NCI-H774 (cell line): ENCODE results near the gene LINGO3.
"Not testable (repeated sequence)": the region's sequence is repeated elsewhere in the genome, so short reads cannot be mapped to it uniquely, and the experiment has no call there.

Source experiments
- DNase-seq: peaks from one replicate; lab custom pipeline; 2025; lab: John Stamatoyannopoulos, UW

LINGO3 gene

GRCh38 chr19:2308114-2308556 lies at the start of gene LINGO3:
Gene LINGO3 (minus strand): TSS chr19:2308154. CDS start chr19:2291776, 16,378 bp downstream.
- DNase-seq: peak; percentile 6

DNA sequence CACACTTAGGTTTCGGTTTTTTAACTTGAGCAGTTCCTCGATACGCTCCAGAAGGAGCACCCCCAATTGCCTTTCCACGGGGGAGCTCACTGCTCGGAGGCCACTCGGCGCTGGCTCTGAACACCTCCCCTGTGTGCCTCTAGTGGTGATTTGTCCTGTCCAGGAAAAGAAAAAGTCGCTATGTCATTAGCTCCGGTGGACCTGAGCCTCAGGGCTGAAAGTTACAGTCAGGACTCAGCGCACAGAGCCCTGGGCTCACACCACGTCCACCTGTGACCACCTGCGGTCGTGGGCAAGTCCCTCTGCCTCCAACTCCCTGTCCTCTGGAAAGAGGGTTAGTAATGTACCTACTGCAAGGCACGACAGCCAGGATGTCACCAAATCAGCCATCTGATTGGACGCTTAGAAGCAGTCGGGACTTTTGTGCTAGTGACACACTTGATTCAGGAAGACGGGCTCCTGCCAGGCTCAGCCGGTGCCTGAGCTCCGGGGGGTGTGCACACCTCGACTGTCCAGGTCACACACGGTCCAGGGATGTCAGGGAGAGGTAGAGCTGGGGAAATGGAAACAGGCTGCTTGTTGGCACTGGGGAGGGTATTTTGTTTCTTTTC lies 48.2 kb upstream of the LINGO3 start:
- DNase-seq: no peak

DNA sequence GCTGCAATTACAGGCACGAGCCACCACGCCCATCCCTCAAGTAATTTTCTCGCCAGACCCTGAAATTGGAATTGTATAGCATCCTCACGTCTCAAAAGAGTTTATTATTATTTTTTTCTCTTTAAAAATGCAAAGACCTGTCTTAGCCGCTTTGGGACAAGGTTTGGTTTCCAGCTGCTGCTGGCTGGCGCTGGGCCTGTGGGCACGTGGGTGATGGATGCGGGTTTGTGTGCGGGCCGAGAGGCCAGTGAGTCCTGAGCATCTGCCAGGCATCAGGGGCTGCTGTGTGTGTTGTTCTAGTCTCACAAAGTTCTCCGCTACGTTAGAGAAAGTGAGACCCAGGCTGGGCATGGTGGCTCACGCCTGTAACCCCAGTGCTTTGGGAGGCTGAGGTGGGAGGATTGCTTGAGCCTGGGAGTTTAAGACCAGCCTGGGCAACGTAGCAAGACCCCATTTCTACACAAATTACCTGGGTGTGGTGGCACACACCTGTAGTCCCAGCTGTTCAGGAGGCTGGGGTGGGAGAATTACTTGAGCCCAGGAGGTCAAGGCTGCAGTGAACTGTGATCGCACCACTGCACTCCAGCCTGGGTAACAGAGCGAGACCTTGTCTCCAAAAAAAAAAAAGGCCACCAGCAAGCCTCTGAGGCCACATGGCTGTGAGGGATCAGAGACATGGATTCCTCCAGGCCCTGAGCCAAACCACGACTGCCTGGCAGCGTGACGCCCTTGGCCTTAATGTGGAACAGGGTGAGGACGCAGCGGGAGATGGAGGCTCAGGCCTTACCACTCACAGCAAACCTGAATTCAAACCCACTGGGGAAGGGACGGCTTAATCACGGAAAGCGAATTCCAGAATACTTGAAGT lies 47.4 kb upstream of the LINGO3 start:
- no peak for DNase-seq

DNA sequence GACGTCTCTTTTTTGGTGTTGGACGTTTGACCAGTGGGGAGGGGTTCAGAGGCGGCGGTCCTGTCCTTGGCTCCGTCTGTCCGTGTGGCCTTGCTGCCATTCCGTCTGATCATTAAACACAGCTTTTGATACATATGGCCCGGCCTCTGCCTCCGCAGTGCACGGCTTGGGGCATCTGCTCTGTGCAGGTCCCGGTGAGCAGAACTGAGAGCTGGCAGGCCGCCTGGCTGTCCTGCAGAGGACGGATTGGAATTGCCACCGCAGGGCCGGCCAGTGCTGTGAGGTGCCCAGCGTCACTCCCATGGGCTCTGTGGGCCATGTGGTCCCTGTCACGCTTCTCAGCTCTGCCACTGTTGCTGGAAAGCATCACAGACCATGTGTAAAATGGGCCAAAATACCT lies 46.7 kb upstream of the LINGO3 start:
- DNase-seq: no peak

DNA sequence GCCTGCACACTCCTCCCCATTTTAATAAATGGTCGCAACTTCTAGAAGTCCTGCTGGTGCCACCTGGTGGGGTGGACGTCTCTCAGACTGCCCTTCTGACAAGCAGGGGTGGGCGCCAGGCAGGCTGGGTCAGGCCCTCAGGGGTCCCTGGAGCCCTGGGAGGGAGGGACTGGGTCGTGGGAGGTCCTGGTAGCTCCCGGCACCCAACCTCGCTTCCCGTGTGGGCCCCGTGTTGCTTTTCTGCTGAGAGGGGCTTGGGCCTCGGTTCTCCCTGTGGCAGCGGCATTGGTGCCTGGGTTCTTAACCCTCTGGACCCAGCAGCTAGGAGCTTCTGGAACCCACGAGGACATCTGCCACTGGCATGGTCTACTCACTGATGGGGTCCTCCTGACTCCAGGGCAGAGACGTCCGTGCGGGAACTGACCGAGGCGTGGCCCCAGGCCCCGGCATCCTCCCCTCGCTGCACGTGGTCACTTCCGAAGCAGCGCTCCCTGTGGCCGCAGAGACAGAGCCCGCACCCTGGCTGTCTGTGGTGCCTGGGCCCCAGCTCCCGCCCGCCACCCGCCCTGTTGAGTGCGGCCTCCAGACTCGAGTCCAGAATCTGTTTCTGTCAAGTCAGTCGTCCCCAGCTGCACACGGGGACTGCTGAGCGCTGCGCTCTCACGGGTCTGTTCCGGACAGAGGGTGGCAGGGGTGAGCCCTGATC lies 46.1 kb upstream of the LINGO3 start:
- no peak for DNase-seq

DNA sequence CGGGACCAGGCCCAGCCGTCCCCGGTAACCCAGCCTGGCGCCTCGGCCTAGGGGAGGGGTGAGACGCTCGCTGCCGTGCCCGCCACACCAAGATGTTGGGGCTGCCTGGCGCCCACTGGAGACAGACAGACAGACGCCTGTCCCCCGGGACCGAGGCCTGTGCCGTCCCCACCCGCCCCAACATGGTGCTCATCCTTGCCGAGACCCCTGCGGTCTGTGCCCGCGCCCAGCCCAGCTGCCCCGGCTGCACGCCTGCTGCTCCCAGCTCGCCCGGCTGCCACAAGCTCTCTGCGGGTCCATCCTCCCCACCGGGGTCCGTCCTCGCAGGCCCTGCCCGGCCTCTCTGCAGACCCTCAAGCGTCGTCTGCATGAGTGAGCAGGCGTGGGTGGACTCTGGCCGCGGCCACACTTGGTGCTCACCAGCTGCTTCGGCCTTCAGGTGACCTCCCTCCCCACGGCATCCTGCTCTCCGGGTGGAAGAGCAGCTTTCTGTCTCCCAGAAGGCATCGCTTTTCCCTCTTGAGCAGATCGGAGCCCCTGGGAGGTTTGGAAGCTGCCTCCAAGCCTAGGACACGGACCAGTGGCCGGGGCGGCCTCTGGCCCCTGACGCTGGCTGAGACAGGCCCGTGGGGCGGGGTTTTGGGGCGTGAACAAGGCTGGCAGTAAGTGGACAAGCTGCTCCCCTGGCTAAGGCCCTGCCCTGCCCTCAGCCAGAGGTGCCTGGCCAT lies 45.4 kb upstream of the LINGO3 start:
- DNase-seq: no peak

DNA sequence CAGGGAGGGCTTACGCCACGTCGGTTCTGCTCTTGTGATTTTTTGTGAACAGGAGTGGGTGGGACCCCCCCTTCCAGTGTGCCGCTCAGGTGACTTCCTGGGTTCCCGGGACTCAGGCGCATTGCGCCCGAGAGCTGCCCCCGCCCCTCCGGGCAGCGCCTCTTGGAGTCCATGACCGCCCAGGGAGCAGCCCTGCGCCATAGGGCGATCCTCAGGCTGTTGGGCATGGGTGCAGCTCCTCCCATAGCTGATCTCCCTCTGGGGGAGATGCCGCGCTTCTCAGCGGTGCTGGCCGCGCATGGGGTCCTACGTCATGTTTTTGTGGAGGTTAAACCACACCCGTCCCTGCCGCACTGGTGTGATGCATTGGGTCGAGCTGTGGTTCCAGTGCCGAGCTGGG lies 44.2 kb upstream of the LINGO3 start:
- no peak for DNase-seq

- no peak for DNase-seq
Measured at GRCh38 chr19:2351591-2351990, 43.6 kb upstream of the LINGO3 start.

GRCh38 chr19:2350656-2351055 lies 42.7 kb upstream of the LINGO3 start:
- no peak for DNase-seq

- not testable (repeated sequence) for DNase-seq
Measured at GRCh38 chr19:2349818-2350217, 41.9 kb upstream of the LINGO3 start.

DNA sequence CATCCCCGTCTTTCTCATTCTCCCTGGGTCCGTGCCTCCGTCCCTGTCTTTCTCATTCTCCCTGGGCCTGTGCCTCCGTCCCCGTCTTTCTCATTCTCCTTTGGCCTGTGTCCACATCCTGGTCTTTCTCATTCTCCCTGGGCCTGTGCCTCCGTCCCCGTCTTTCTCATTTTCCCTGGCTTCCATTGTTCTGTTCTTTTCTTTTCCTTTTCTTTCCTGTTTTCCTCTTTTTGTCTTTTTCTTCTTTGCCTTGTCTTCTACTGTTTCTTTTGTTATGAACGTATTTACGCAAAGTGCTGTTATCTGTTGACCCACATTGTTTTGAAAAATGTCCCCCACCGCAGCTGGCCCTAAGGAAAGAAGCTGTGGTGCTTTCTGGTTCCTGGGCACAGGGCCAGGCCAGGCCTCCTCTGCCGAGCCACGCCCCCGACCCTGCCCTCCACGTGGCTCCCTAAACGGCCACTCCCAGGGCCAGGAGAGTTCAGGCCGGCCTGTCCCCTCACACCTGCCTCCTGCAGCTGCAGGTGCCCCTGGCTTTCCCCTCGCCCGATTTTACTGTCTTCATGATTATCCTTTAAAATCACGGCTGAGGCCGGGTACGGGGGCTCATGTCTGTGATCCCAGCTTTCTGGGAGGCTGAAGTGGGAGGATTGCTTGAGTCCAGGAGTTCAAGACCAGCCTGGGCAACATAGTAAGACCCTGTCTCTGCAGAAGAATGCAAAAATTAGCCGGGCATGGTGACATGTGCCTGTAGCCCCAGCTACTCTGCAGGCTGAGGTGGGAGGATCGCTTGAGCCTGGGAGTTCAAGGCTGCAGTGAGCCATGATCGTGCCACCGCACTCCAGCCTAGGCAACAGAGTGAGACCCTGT lies 38.1 kb upstream of the LINGO3 start:
- peak; percentile 82 for DNase-seq

DNA sequence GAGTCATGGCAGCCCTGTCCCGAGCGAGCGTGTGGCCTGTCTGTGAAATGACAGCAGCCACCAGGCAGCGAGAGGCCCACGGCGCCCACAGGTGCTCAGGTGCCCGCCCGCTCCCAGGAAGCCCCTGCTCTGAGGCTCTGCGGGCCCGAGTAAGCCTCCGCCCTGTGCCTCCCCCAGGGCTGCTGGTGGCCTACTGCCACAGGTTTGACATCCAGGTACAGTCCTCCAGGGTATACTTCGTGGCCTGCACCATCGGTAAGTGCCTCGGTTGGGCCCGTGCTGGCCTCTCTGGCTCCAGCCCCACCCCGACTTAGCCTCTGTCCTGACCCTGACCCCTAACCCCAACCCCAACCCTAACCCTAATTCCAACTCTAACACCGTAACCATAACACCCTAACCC lies 37.1 kb upstream of the LINGO3 start:
- no peak for DNase-seq

GRCh38 chr19:2344381-2344870 lies 36.5 kb upstream of the LINGO3 start:
- DNase-seq: no peak

- no peak for DNase-seq
Measured at GRCh38 chr19:2343289-2343982, 35.5 kb upstream of the LINGO3 start.

DNA sequence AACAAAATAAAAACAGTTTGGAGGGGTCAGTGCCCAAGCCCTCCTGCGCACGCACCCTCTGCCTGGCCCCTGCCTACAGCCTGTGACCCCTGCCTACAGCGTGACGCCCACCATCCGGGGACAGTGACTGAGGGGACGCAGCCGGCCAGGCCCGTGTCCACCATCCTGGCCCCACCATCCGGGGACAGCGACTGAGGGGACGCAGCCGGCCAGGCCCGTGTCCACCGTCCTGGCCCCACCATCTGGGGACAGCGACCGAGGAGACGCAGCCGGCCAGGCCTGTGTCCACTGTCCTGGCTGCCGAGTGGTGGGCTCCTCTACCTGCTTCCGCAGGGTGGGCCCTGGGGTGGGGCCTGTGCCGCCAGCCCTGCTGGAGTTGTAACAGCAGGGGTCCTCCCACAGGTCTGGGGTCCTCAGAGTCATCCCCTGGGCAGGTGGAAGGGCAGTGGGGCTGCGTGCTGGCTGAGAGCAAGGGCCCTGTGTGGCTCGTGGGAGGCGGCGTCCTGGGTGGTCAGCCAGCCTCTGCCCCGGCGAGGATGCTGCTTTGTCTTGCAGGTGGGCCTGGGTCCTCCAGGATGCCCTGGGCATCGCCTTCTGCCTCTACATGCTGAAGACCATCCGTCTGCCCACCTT lies 34.8 kb upstream of the LINGO3 start:
- no peak for DNase-seq

DNA sequence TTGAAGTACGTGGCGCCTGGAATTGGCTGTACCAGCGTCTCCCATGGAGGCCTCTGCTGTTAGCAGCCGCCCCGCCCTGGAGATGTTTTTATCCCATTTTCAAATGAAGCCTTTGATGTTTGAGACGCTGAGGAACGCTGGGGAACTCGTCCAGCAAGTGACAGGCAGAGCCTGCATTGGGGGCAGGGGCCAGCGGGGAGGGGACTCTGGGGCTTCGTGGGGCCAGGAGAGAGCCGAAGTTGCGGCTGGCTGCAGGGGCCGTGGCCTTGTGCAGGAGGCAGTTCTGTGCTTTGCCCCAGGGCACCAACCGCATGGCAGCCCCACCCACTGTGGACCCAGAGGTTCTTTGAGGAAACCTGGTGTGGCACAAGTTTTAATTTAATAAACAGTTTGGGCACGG lies 34.0 kb upstream of the LINGO3 start:
- no peak for DNase-seq

- no peak for DNase-seq
Measured at GRCh38 chr19:2341244-2341751, 33.3 kb upstream of the LINGO3 start.

DNA sequence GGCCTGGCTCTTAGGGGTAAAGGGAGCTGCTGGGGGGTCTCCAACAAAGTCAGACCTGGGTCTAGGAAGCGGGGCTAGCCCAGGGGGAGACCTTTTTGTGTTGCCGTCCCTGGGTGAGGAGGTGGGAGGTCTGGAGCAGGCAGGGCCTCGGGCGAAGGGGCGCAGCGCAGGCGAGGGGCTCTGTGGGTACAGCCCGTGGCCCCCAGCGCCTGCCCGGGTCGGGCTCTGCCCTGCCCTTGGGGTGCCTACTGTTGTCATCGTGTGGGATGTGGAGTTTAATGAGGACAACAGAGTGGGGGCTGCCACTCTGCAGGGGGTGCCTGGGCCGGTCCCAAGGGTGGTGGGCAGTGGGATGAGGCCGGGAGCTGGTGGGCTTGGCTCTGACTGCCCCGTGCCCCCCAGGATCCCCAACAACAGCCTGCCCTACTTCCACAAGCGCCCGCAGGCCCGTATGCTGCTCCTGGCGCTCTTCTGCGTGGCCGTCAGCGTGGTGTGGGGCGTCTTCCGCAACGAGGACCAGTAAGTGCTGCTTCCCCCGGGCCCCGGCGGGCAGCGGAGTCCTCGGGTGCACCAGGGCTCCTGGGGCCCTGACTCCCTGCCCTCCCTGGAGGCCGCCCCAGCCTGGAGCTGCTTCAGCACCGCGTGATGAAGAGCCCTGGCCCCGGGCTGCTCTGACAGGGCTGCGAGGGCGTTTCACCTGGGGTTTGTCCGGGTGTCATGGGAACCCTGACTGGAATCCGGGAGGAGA lies 32.7 kb upstream of the LINGO3 start:
- no peak for DNase-seq
